ENCODE results near the gene TCL1B. TPM values are rescaled to one million over a fixed set of nuclear protein-coding genes. Genes with fewer than 3 reads are reported as not detected.

TCL1B gene
- total and polyA plus RNA-seq, 2 of the 8 experiments (the other 6 are each of a cell fraction or from before 2014, with no cell fraction given): 9.6 to 11.5 TPM

DNA sequence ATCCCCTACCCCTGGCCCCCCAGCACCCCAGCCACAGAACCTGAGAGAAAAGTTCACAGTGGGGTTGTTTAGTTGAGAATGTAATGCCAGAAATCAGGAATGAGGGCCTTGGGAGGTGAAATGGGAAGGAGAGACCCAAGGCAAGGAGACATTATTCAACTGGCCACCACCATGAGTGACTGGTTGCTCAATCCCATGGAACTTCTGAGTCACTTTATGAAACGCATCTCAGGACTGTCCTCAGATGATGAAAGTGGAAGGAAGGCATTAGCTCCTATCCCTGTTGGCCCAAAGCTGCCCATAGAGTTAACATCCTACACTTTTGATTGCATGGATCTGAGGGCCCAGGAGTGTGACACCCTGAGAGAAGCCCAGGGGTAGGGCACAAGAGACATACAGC, 53.1 kb downstream of the TCL1B start:
- H2BK5ac ChIP-seq (ENCODE audit: low read depth, low read length): no peak overlapping the region
- H3K79me1 ChIP-seq (ENCODE audit: low read depth, low read length): no peaks in the 10 kb centered on the region
- no peak overlapping the region for H2BK20ac ChIP-seq (ENCODE audit: low read length)
- 100% methylated on average over 1 of the region's 1 CpG; no CpG with 5 or more reads in 1 of the 2 experiments for WGBS, 2 experiments (ENCODE audit: extremely low coverage in 1 of 2, insufficient coverage in 1 of 2, insufficient read length in 1 of 2, insufficient replicate concordance in 2 of 2, low coverage in 1 of 2, low lambda C conversion rate in 2 of 2, missing lambda C conversion rate in 1 of 2)
- no peaks in the 10 kb centered on the region for H4K20me1 ChIP-seq (replicated peaks in 1 of 2; ENCODE audit: control insufficient read depth in 1 of 2, insufficient read depth in 2 of 2, low read length in 2 of 2)
- no peak overlapping the region for H3K23ac ChIP-seq (ENCODE audit: insufficient read length)
- no peak overlapping the region for H3K18ac ChIP-seq (ENCODE audit: extremely low read depth, low read length)
- no peak overlapping the region for H3K56ac ChIP-seq (replicated peaks; ENCODE audit: insufficient read length, low read depth, low read length)
- no peaks in the 10 kb centered on the region for H3K4me1 ChIP-seq (replicated peaks in 1 of 4; ENCODE audit: control insufficient read depth in 3 of 4, insufficient read depth in 4 of 4, low read length in 3 of 4)
- FAIRE-seq: no peak
- H3K27ac ChIP-seq (ENCODE audit: low read depth, low read length): no peak overlapping the region
- DNase-seq (ENCODE audit: low read depth in 1 of 2, low spot score in 2 of 2): no peak
- no peak overlapping the region for H3K14ac ChIP-seq (ENCODE audit: insufficient read length)
- H3K4me2 ChIP-seq (ENCODE audit: insufficient read depth in 1 of 2, low read depth in 2 of 2, low read length in 2 of 2): no peak overlapping the region
- no peak overlapping the region for H2AFZ ChIP-seq (ENCODE audit: low read length)
- H2BK120ac ChIP-seq (replicated peaks; ENCODE audit: low read depth, low read length): no peak overlapping the region
- no peaks in the 10 kb centered on the region for H3K79me2 ChIP-seq (ENCODE audit: control insufficient read depth in 1 of 2, insufficient read depth in 2 of 2, low read length in 2 of 2)
- H3K9ac ChIP-seq (replicated peaks in 1 of 4; ENCODE audit: extremely low read depth in 1 of 4, low read depth in 3 of 4, low read length in 3 of 4): no peak overlapping the region
- H2AK5ac ChIP-seq (ENCODE audit: low read depth, low read length): no peak overlapping the region
- ChIA-PET POLR2A (ENCODE audit: partially characterized antibody) (no interaction called here), CTCF (ENCODE audit: partially characterized antibody) (interaction anchor here (0.7 kb wide), 1 partner anchor 34 kb away, joined by 3 read pairs; no protein-coding TSS in a partner anchor)
- H3K9me3 ChIP-seq (ENCODE audit: insufficient read depth in 2 of 2, low read depth in 1 of 2, low read length in 1 of 2): no peaks in the 10 kb centered on the region
- H3K4me3 ChIP-seq (ENCODE audit: extremely low read depth in 1 of 4, insufficient read depth in 2 of 4, low read depth in 3 of 4, low read length in 4 of 4): no peak overlapping the region
- no peaks in the 10 kb centered on the region; the same call in 1 of the 2 replicates for H3K23me2 ChIP-seq (ENCODE audit: low read depth, low read length)
- no peak overlapping the region for H4K91ac ChIP-seq (replicated peaks; ENCODE audit: insufficient read length, low read length)
- no peak overlapping the region for H2BK15ac ChIP-seq (ENCODE audit: low read length)
- no peaks in the 10 kb centered on the region for H3K36me3 ChIP-seq (ENCODE audit: control insufficient read depth in 2 of 4, insufficient read depth in 4 of 4, low read length in 3 of 4)
- H3K27me3 ChIP-seq (replicated peaks in 1 of 4; ENCODE audit: control insufficient read depth in 3 of 4, extremely low read depth in 1 of 4, insufficient read depth in 3 of 4, low read length in 3 of 4): peaks cover 0 to 2% (median 0%) of the 10 kb centered on the region in 4 experiments; a peak in 3 of 7 replicates
- H3K4ac ChIP-seq (replicated peaks; ENCODE audit: insufficient read length, low read depth, low read length): no peak overlapping the region
- no peak overlapping the region for H4K5ac ChIP-seq (ENCODE audit: insufficient read length, low read depth, low read length)
- no peak overlapping the region for H2BK12ac ChIP-seq (ENCODE audit: low read depth, low read length)
- H4K8ac ChIP-seq (ENCODE audit: extremely low read depth, insufficient read depth, low read length): no peak overlapping the region
- TF ChIP-seq JUN (IDR thresholded peaks at IDR 0.05; ENCODE audit: low read depth, low read length) (no peak), POLR2A (IDR thresholded peaks at IDR 0.05; ENCODE audit: control extremely low read depth in 1 of 2, low read depth in 2 of 2, low read length in 2 of 2) (no peak), RFX5 (IDR thresholded peaks at IDR 0.05; ENCODE audit: borderline replicate concordance, low read depth, low read length) (no peak), BRCA1 (IDR thresholded peaks at IDR 0.05; ENCODE audit: low read depth, low read length) (no peak), PHF8 (conservative IDR thresholded peaks at IDR 0.05; ENCODE audit: low read depth, low read length) (no peak), SUZ12 (IDR thresholded peaks at IDR 0.05; ENCODE audit: low read length) (no peak), HDAC6 (IDR thresholded peaks at IDR 0.05; ENCODE audit: low read depth, low read length) (no peak), CBX5 (IDR thresholded peaks at IDR 0.05; ENCODE audit: low read depth, low read length) (no peak), HDAC2 (IDR thresholded peaks at IDR 0.05; ENCODE audit: borderline replicate concordance in 1 of 2, low read depth in 2 of 2, low read length in 2 of 2) (no peak), GABPA (IDR thresholded peaks at IDR 0.05; ENCODE audit: borderline replicate concordance, insufficient read depth, low read length) (no peak), NANOG (IDR thresholded peaks at IDR 0.05; ENCODE audit: insufficient read depth, low read depth, low read length, poor library complexity, severe bottlenecking) (no peak), SIX5 (IDR thresholded peaks at IDR 0.05; ENCODE audit: low read depth, low read length) (no peak), TAF7 (optimal IDR thresholded peaks at IDR 0.05; ENCODE audit: borderline replicate concordance, low read depth, low read length) (no peak)
- TF ChIP-seq, protein P1, sequence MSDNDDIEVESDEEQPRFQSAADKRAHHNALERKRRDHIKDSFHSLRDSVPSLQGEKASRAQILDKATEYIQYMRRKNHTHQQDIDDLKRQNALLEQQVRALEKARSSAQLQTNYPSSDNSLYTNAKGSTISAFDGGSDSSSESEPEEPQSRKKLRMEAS (IDR thresholded peaks at IDR 0.05): no peak
